Vagina (tissue), 2 donors: ENCODE results near the gene APOOL. TPM values are rescaled to one million over a fixed set of nuclear protein-coding genes. Genes with fewer than 3 reads are reported as not detected.

ENCODE experiments used
- DNase-seq, 2 donors: peaks; one replicate each; pipeline ENCODE4 v3.0.0-alpha.2; 2017; ENCODE audit errors: extremely low spot score in 2 of 2
- H3K27ac ChIP-seq: fragments of 200-600 bp; sonication (generic); one replicate; pipeline ENCODE4 v1.5.1; 2019
- H3K27me3 ChIP-seq: fragments of 200-600 bp; sonication (generic); one replicate; pipeline ENCODE4 v1.5.1; 2019
- H3K36me3 ChIP-seq, 2 donors: fragments of 200-600 bp; sonication (generic); one replicate each; pipeline ENCODE4 v1.5.1; 2017 to 2019
- H3K4me1 ChIP-seq: fragments of 200-600 bp; sonication (generic); one replicate; pipeline ENCODE4 v1.5.1; 2019
- H3K4me3 ChIP-seq, 2 donors: fragments of 200-600 bp; sonication (generic); 1 replicate in 1 of 2; 2 replicates in 1 of 2; pipeline ENCODE4 v1.5.1; 2016 to 2019
- H3K9me3 ChIP-seq: fragments of 200-600 bp; sonication (generic); one replicate; pipeline ENCODE4 v1.5.1; 2019
- POLR2A ChIP-seq, 2 donors: fragments of 450-650 bp; IDR thresholded peaks; one replicate each; pipeline ENCODE4 v1.6.1; 2017; ENCODE audit warnings: antibody characterized with exemption in 2 of 2, mild to moderate bottlenecking in 2 of 2, moderate library complexity in 2 of 2
- POLR2AphosphoS5 ChIP-seq, 2 donors: sonication (generic); formaldehyde crosslinking; IDR thresholded peaks; one replicate each; pipeline ENCODE4 v1.9.0; 2017; ENCODE audit warnings: antibody characterized with exemption in 2 of 2, mild to moderate bottlenecking in 2 of 2, low read depth in 1 of 2; ENCODE audit not compliant: insufficient read depth in 1 of 2
- intact Hi-C: fragments of 100-400 bp; cut with DNase I; formaldehyde crosslinking; loops from one replicate; pipeline ENCODE4 v1.15.1; 2023
- total RNA-seq: library from RNA; depleted of rRNA; stranded (reverse); fragments of >200 nt; gene quantifications from one replicate; pipeline ENCODE4 v1.2.3, GENCODE V29; 2016
- TF ChIP-seq, protein P1 (sequence below), 3 experiments: fragments of 450-650 bp in 2 of 3; fragments of 200-600 bp in 1 of 3; sonication (generic) in 1 of 3; IDR thresholded peaks; one replicate each; pipeline ENCODE4 v1.5.1; 2017 to 2019; ENCODE audit warnings: antibody characterized with exemption in 3 of 3, mild to moderate bottlenecking in 2 of 3, moderate library complexity in 2 of 3

The APOOL gene
- total RNA-seq, 1 donor from 2014 or later = 9.3 TPM

DNA sequence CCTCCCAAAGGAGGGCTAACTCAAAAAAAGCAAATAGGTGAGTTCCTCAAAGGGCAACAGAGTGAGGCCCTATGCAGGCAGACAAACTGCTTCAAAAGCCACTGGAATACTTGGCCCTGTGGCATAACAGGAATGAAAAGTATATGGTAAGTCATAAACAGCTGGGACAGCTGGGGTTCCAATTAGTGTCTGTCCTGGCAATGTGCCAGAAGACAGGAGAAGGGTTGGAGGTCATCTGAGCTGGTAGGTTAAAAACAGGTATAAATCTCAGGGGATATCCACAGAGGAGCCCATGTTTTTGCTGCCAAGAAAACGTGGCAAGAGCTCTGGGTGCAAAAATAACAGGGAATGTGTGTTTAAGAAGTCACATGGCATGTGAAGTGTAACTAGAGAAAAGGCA lies 111.6 kb downstream of the APOOL start:
- no peak overlapping the region for H3K4me3 ChIP-seq
- no peaks in the 10 kb centered on the region for H3K4me1 ChIP-seq
- H3K36me3 ChIP-seq = no peaks in the 10 kb centered on the region
- no peaks in the 10 kb centered on the region for H3K9me3 ChIP-seq
- intact Hi-C loops = no loop called here
- H3K27ac ChIP-seq = no peak overlapping the region
- no peaks in the 10 kb centered on the region for H3K27me3 ChIP-seq
- no peak for DNase-seq
- TF ChIP-seq, protein P1, sequence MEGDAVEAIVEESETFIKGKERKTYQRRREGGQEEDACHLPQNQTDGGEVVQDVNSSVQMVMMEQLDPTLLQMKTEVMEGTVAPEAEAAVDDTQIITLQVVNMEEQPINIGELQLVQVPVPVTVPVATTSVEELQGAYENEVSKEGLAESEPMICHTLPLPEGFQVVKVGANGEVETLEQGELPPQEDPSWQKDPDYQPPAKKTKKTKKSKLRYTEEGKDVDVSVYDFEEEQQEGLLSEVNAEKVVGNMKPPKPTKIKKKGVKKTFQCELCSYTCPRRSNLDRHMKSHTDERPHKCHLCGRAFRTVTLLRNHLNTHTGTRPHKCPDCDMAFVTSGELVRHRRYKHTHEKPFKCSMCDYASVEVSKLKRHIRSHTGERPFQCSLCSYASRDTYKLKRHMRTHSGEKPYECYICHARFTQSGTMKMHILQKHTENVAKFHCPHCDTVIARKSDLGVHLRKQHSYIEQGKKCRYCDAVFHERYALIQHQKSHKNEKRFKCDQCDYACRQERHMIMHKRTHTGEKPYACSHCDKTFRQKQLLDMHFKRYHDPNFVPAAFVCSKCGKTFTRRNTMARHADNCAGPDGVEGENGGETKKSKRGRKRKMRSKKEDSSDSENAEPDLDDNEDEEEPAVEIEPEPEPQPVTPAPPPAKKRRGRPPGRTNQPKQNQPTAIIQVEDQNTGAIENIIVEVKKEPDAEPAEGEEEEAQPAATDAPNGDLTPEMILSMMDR (IDR thresholded peaks at IDR 0.05) = no peak
- TF ChIP-seq POLR2AphosphoS5 (IDR thresholded peaks at IDR 0.05; ENCODE audit: insufficient read depth in 1 of 2, low read depth in 1 of 2) (no peak), POLR2A (IDR thresholded peaks at IDR 0.05) (no peak)

DNA sequence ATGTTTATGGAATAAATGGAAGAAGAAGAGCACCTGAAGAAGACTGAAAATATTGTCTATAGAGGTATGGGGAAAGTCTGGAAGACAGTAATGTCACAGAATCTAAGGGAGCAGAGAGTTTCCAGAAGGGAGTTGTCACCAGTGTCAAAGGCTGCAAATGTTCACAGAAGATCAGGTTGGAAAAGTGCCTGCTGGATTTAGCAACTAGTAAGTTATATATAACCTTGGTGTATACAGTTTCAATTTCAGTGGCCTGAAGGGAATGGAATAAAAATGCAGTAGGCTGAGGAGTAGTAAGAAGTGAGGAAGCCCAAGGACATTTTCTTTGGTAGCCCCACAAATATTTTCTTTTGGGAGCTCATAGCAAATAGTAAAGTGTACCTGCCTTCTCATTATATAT lies 132.7 kb downstream of the APOOL start:
- DNase-seq = no peak
- no peaks in the 10 kb centered on the region for H3K4me1 ChIP-seq
- no peaks in the 10 kb centered on the region for H3K27me3 ChIP-seq
- H3K9me3 ChIP-seq = no peaks in the 10 kb centered on the region
- intact Hi-C loops = no loop called here
- H3K27ac ChIP-seq = no peak overlapping the region
- no peak overlapping the region for H3K4me3 ChIP-seq
- H3K36me3 ChIP-seq = no peaks in the 10 kb centered on the region
- TF ChIP-seq POLR2AphosphoS5 (IDR thresholded peaks at IDR 0.05; ENCODE audit: insufficient read depth in 1 of 2, low read depth in 1 of 2) = no peak
- no peak for TF ChIP-seq POLR2A (IDR thresholded peaks at IDR 0.05)
- TF ChIP-seq, protein P1 (IDR thresholded peaks at IDR 0.05) = no peak

DNA sequence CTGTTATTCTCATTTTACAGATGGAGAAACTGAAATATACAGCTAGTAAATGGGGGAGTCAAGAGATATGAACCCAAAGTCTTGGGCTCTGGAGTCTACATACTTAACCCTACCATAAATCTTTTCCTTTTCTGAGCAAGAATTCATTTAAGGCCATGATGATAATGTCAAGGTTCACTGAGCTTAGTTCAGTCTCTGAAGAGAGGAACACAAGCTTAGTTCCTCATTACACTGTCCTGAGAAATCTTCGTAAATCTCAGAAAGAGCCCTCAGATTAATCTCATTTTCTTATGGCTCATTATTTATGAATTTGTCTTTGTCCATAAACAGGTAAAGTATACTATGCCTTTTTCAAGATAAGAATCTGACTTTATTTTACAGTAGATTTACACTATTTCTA lies 135.7 kb downstream of the APOOL start:
- Histone ChIP-seq H3K27me3 (no peaks in the 10 kb centered on the region), H3K4me1 (no peaks in the 10 kb centered on the region), H3K27ac (no peak overlapping the region), H3K36me3 (no peaks in the 10 kb centered on the region), H3K9me3 (no peaks in the 10 kb centered on the region), H3K4me3 (no peak overlapping the region)
- TF ChIP-seq POLR2AphosphoS5 (IDR thresholded peaks at IDR 0.05; ENCODE audit: insufficient read depth in 1 of 2, low read depth in 1 of 2) (no peak), POLR2A (IDR thresholded peaks at IDR 0.05) (no peak)
- TF ChIP-seq, protein P1 (IDR thresholded peaks at IDR 0.05) = no peak
- intact Hi-C loops = no loop called here
- DNase-seq = no peak

DNA sequence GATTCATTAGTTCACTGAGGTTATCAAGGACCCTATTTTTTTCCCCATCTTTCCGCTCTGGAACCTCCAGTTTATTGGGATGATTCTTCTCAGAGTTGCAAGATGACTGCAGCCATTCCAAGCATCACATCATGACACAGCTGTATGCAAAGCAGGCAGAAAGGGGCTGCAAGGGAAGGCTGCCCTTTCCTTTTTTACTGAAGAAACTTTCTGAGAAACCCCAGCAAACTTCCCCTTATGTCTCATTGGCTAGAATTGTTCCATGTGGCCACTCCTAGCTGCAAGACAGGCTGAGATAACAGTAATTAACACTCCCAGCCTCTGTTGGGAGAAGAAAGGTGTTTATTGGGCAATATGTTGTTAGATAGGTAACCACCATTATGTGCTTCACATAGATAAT lies 137.3 kb downstream of the APOOL start:
- Histone ChIP-seq H3K9me3 (no peaks in the 10 kb centered on the region), H3K27me3 (no peaks in the 10 kb centered on the region), H3K4me1 (no peaks in the 10 kb centered on the region), H3K27ac (no peak overlapping the region), H3K36me3 (no peaks in the 10 kb centered on the region), H3K4me3 (no peak overlapping the region)
- intact Hi-C loops = no loop called here
- no peak for DNase-seq
- TF ChIP-seq, protein P1 (IDR thresholded peaks at IDR 0.05) = no peak
- TF ChIP-seq POLR2AphosphoS5 (IDR thresholded peaks at IDR 0.05; ENCODE audit: insufficient read depth in 1 of 2, low read depth in 1 of 2) (no peak), POLR2A (IDR thresholded peaks at IDR 0.05) (no peak)

Other genes with a start within 250 kb of the APOOL start
- gene SATL1, start 239.9 kb downstream of the APOOL start, total RNA-seq = not detected
- gene ZNF711, start 240.1 kb downstream of the APOOL start, total RNA-seq = 2.2 TPM